Activated CD4-positive, CD25-positive, alpha-beta regulatory T cell treated with anti-CD3 and anti-CD28 coated beads, Interleukin-2, amount 50 U/mL, for 24 hours (primary cell): ENCODE results near the gene DENND6B.

Experiments used
- ATAC-seq, 2 donors: fragments of 150-1000 bp; cut with Tn5 transposase; one replicate each; pipeline ENCODE4 v1.10.0; 2021; ENCODE audit warnings: mild to moderate bottlenecking in 1 of 2, moderate library complexity in 1 of 2

Gene DENND6B

GRCh38 chr22:50269573-50269969 is 57.2 kb downstream of the DENND6B start:
- no peak for ATAC-seq

DNA sequence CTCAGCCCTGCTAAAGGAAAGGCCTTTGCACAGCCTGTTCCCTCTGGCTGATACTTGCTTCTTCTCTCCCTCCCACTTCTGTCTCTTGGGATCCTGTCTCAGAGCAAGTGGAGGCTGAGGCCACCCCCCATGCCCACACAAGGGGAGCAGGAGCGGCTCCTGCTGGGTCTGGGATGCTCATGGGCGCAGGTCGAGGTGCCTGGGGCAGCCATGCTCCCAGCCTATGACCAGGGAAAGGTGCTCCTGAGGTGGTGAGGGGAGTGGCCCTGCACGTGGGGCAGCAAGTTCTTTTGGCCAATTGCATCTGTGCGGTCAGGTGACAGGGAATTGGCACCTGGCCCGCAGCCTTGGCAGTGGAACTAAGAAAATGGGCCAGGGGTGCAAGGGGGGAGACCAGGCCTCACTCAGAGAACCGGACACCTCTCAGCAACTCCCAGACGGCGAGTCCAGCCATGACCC is 58.1 kb downstream of the DENND6B start:
- ATAC-seq = no peak

GRCh38 chr22:50267591-50268390 is 59.0 kb downstream of the DENND6B start:
- peak; percentile 8 to 10 for ATAC-seq

DNA sequence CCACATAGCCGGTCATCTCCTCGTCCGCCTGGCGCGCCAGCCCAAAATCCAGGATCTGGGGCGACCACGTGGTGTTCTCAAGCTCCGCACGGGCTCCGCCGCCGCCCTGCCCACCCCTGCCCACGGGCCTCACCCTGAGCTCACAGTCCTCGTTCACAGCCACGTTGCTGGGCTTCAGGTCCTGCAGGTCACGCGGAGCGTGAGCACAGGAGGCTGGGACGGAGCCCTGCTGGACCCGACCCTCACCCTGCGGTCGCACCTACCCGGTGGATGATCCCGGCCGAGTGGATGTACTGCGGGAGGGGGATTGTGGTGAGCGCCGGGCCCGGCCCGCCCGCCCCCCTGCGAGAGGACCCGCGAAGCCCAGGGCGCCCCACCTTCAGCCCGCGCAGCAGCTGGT is 59.8 kb downstream of the DENND6B start:
- no peak for ATAC-seq

DNA sequence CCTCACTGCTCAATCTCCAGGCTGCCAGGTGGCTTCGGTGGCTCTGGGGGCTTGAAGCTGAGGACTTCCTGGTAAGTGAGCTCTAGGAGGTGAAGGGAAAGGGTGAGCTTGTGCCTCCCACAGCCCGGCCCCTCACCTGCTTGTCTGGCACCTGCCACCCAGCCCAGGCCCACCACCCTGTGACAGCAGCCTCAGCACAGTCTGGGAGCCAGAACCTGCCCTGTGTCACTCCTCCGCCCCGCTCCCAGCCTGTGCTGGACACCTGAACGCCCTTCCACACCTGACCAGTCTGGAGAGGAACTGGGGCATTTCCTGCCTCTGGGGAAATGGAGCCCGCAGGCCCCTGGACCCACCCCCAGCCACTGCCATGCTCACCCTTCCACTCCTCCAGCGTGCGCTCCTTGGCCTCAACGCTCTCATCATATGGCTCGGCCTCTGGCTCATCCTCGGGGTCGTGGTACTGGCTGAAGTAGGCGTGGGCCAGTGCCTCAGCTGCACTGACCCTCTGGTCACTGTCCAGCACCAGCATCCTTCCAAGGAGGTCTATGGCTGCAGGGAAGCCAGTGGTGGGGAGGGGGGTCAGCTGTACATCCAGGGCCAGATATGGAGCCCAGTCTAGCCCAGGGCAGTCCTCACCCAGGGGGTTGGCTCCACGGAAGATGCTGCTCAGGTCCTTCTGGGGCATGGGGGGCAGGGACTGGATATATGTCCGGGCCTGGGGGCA is 61.7 kb downstream of the DENND6B start:
- no peak for ATAC-seq

- ATAC-seq = no peak
These were observed 62.6 kb downstream of the DENND6B start for GRCh38 chr22:50264104-50264745.

GRCh38 chr22:50262973-50263617 is 63.7 kb downstream of the DENND6B start:
- no peak for ATAC-seq

GRCh38 chr22:50262460-50262911 is 64.3 kb downstream of the DENND6B start:
- peak; percentile 33 to 37 for ATAC-seq

DNA sequence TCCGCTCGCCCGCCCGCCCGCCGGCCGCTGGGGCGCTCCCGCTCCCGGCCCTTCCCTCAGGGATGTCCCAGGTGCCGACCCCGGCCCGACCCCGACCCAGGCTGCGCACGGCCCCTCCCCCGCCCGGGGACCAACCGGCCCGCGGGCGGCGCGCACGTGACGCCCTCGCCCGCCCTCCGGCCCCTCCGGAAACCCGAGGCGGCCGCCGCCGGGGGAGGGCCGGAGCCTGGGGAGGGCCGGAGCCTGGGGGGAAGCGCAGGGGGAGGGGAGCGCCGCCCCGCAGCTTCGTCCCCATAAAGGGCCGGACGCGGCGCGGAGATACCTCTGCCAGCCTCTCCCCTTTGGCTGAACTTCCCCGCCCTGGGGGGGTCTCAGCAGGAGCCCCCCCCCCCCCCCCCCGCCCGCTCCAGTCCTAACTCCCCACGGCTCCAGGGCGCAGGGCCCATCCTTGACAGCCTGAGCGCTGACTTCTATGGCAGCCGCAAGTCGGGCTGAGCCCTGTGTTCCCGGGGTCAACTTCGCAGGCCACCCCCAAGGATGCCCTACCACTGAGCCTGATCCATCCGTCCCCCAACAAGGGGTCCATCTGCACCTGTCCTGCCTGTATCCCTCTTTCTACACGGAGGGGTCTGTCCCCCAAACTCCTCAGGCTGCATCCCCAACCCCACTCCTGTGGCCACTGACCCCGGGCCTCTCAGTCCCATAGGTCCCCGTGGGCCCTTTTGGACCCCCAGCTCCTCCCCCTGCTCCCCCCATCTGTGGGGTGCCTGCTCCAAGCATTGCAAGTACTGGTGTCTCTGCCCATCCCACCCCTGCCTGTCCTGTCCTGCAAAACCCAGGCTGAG is 65.0 kb downstream of the DENND6B start, which contains the start of gene MAPK12:
TSS of gene MAPK12 (minus strand) at position 69 of the 845 bp plus-strand sequence. CDS start 174 bp downstream, outside the sequence.
- ATAC-seq = no peak

DNA sequence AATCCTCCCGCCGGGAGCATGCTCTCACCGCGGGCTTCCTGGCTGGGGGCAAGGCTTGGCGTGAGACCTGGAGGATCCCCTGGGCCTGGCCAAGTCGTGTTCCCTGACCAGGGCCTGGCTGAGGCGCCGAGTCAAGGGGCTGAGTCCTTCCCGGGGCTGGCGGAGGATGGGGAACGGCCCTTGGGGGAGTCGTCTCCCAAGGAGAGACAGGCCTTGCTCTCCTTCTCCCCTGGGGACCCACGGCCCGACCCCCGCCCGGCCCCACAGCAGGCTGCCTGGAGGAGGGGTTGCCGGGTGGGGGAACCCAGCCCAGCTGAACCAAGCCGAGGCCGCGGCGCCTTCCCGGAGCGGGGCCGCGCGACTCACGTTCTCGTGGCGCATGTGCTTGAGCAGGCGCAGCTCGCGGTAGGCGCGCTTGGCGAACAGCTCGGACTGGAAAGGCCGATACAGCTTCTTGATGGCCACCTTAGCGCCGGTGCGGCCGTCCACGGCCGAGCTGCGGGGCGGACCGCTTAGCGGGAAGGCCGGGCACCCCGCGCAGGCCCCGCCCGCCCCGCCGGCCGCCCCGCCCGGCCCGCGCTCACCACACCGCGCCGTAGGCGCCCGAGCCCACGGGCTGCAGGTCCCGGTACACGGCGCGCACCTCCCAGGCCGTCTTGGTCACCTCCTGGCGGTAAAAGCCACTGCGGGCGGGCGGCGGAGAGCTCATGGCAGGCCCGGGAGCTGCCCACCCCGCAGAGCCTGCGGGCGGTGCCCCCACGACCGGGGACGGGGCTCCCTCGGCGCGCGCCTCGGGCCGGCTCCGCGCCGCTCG is 65.8 kb downstream of the DENND6B start:
- ATAC-seq = peak; percentile 14 to 31

DNA sequence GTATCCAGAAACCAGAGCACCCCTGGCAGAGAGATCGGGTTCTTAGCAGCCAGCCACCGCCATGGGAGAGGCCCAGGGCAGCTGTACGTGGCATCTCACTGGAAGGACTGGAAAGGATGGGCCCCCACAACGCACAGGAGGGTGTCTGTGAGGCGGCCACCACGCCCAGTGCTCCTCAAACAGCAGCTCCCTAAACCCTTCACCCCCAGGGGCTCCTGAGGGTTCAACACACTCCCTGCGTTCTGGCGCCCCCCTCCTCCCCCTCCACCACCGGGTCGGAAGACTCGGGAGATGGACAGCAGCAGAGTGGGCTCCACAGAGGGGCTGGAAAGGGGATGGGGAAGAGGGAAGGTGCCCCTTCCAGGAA is 66.4 kb downstream of the DENND6B start:
- ATAC-seq = no peak

DNA sequence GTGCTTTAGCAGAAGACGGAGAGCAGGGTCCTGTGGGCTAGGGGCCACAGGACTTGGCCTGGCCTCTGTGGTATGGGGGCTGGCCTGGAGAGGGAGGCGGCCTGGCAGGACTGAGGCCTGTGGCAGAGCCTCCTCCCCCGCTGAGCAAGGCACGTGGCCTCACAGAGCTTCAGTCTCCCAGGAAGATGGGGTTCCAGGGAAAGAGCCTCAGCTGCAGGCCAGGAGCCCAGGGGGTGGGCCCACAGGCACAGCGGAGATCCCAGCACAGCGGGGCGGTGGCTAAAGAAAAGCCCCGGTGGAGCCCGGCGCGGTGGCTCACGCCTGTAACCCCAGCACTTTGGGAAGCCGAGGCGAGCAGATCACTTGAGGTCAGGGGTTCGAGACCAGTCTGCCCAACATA is 67.5 kb downstream of the DENND6B start:
- ATAC-seq = no peak
